PC-3 (cell line): ENCODE results near the gene PBX4. TPM values are rescaled to one million over a fixed set of nuclear protein-coding genes. Genes with fewer than 3 reads are reported as not detected.

ENCODE experiments used
- ATAC-seq: fragments of 200-7000 bp; cut with Tn5 transposase; 2 replicates; pipeline ENCODE4 v1.9.1; 2020; ENCODE audit warnings: mild to moderate bottlenecking, moderate library complexity
- BruUV-seq: library from RNA; stranded (reverse); fragments of 400-500 nt; replicated peaks from 2 replicates; lab custom pipeline; 2021; lab: Mats Ljungman, UMichigan
- CTCF ChIA-PET: fragments of 300-600 bp; sonication (Branson Sonifier 250); formaldehyde crosslinking; loops from one replicate; lab custom pipeline; 2022; ENCODE audit warnings: antibody characterized with exemption; lab: Charles Lee
- POLR2A ChIA-PET: fragments of 300-600 bp; sonication (Branson Sonifier 250); formaldehyde crosslinking; loops from one replicate; lab custom pipeline; 2022; ENCODE audit warnings: antibody characterized with exemption; ENCODE audit not compliant: unreplicated experiment; lab: Charles Lee
- DNase-seq: peaks from one replicate; pipeline ENCODE4 v3.0.0-alpha.2; 2015
- H2AFZ ChIP-seq: fragments of 300-600 bp; sonication (generic); 2 replicates; pipeline ENCODE4 v1.6.0; 2016; ENCODE audit warnings: antibody characterized with exemption, low read length
- H3F3A ChIP-seq: fragments of 300-600 bp; sonication (generic); one replicate; pipeline ENCODE4 v1.6.0; 2017; ENCODE audit warnings: antibody characterized with exemption, low read length, control low read depth, mild to moderate bottlenecking; ENCODE audit not compliant: unreplicated experiment
- H3K27ac ChIP-seq: fragments of 300-600 bp; sonication (generic); 2 replicates; pipeline ENCODE4 v1.5.1; 2016; ENCODE audit warnings: mild to moderate bottlenecking, low read length
- H3K27me3 ChIP-seq: fragments of 300-600 bp; sonication (generic); 2 replicates; pipeline ENCODE4 v1.6.1; 2016; ENCODE audit warnings: low read length, mixed read lengths
- H3K36me3 ChIP-seq: fragments of 300-600 bp; sonication (generic); 2 replicates; pipeline ENCODE4 v1.6.1; 2016; ENCODE audit warnings: low read depth, mixed run types, low read length, mixed read lengths
- H3K4me1 ChIP-seq: fragments of 300-600 bp; sonication (generic); 2 replicates; pipeline ENCODE4 v1.5.1; 2016; ENCODE audit warnings: low read length; ENCODE audit not compliant: insufficient read depth
- H3K4me2 ChIP-seq: fragments of 300-600 bp; sonication (generic); 2 replicates; pipeline ENCODE4 v1.6.0; 2016; ENCODE audit warnings: low read length
- H3K4me3 ChIP-seq: fragments of 300-600 bp; sonication (generic); 2 replicates; pipeline ENCODE4 v1.5.1; 2016; ENCODE audit warnings: mild to moderate bottlenecking, low read length, mixed read lengths
- H3K79me2 ChIP-seq: fragments of 300-600 bp; sonication (generic); 2 replicates; pipeline ENCODE4 v1.6.1; 2017; ENCODE audit warnings: low read length, mixed read lengths
- H3K9ac ChIP-seq: fragments of 300-600 bp; sonication (generic); 2 replicates; pipeline ENCODE4 v1.6.0; 2016; ENCODE audit warnings: mild to moderate bottlenecking, low read length
- H3K9me2 ChIP-seq: fragments of 300-600 bp; sonication (generic); replicated peaks from 2 replicates; pipeline ENCODE4 v1.6.1; 2016; ENCODE audit warnings: mixed run types, low read length, mixed read lengths
- H3K9me3 ChIP-seq: fragments of 300-600 bp; sonication (generic); 2 replicates; pipeline ENCODE4 v1.6.1; 2016; ENCODE audit warnings: low read length, mixed read lengths
- H4K20me1 ChIP-seq: fragments of 300-600 bp; sonication (generic); 2 replicates; pipeline ENCODE4 v1.6.1; 2016; ENCODE audit warnings: low read length, mixed read lengths
- CTCF ChIP-seq: fragments of 300-600 bp; sonication (generic); conservative IDR thresholded peaks from 2 replicates; pipeline ENCODE4 v1.5.1; 2017; ENCODE audit warnings: antibody characterized with exemption, low read depth, mild to moderate bottlenecking, low read length
- EZH2 ChIP-seq: fragments of 300-600 bp; sonication (generic); IDR thresholded peaks from one replicate; pipeline ENCODE4 v1.6.1; 2017; ENCODE audit warnings: antibody characterized with exemption, mild to moderate bottlenecking, low read length; ENCODE audit not compliant: unreplicated experiment
- EZH2phosphoT487 ChIP-seq: fragments of 300-600 bp; sonication (generic); IDR thresholded peaks from 2 replicates; pipeline ENCODE4 v1.6.1; 2018; ENCODE audit warnings: mild to moderate bottlenecking, antibody characterized with exemption, low read length, borderline replicate concordance
- intact Hi-C: fragments of 100-400 bp; cut with micrococcal nuclease; formaldehyde crosslinking; loops from 2 replicates; pipeline ENCODE4 v1.9.0; 2023
- total RNA-seq: library from RNA; depleted of rRNA; stranded (reverse); fragments of >200 nt; gene quantifications from 2 replicates; pipeline ENCODE4 v1.2.3, GENCODE V29; 2014

The PBX4 gene
- total RNA-seq, 1 experiment from 2014 or later, result 6.9 TPM

GRCh38 chr19:19527371-19527656 lies 91.2 kb downstream of the PBX4 start:
- H4K20me1 ChIP-seq, result 0 out of 2 replicates have a peak, but pooled peaks cover 5% of the 10 kb centered on the region

GRCh38 chr19:19526581-19527370 lies 91.7 kb downstream of the PBX4 start:
- intact Hi-C loops, result no loop called here
- Histone ChIP-seq H2AFZ (no peak overlapping the region), H3K27ac (no peak overlapping the region), H3K79me2 (peaks cover 32% of the 10 kb centered on the region), H3K9me3 (no peaks in the 10 kb centered on the region), H4K20me1 (0 out of 2 replicates have a peak, but pooled peaks cover 5% of the 10 kb centered on the region), H3K27me3 (no peaks in the 10 kb centered on the region), H3K4me3 (no peak overlapping the region), H3K36me3 (peaks cover 13% of the 10 kb centered on the region; the same call in 1 of the 2 replicates), H3K4me2 (no peak overlapping the region), H3K9me2 (no peaks in the 10 kb centered on the region), H3K9ac (no peak overlapping the region), H3K4me1 (no peaks in the 10 kb centered on the region), H3F3A (no peaks in the 10 kb centered on the region)
- TF ChIP-seq EZH2phosphoT487 (no peak), CTCF (no peak), EZH2 (no peak)
- DNase-seq, result no peak
- ATAC-seq, result no peak
- ChIA-PET POLR2A (no interaction called here), CTCF (no interaction called here)
- BruUV-seq, result no TSS peak

More at GRCh38 chr19:19527371-19527656, 91.2 kb downstream of the PBX4 start:
- no TSS peak for BruUV-seq
- H3K79me2 ChIP-seq, result peaks cover 27% of the 10 kb centered on the region
- no peaks in the 10 kb centered on the region for H3F3A ChIP-seq
- H3K36me3 ChIP-seq, result peaks cover 13% of the 10 kb centered on the region; the same call in 1 of the 2 replicates
- H3K27me3 ChIP-seq, result no peaks in the 10 kb centered on the region
- H3K9ac ChIP-seq, result no peak overlapping the region
- CTCF ChIA-PET, result no interaction called here
- intact Hi-C loops, result no loop called here
- no peak overlapping the region for H2AFZ ChIP-seq
- ATAC-seq (no peak), DNase-seq (no peak)
- H3K9me3 ChIP-seq, result no peaks in the 10 kb centered on the region
- no peaks in the 10 kb centered on the region for H3K4me1 ChIP-seq
- H3K4me3 ChIP-seq, result no peak overlapping the region
- no peaks in the 10 kb centered on the region for H3K9me2 ChIP-seq
- H3K27ac ChIP-seq, result no peak overlapping the region
- TF ChIP-seq EZH2phosphoT487, result no peak
- TF ChIP-seq EZH2, result no peak
- TF ChIP-seq CTCF, result no peak
- POLR2A ChIA-PET, result no interaction called here
- H3K4me2 ChIP-seq, result no peak overlapping the region
